ENCODE results near the gene ATP1A4. TPM values are rescaled to one million over a fixed set of nuclear protein-coding genes. Genes with fewer than 3 reads are reported as not detected.
A peak's percentile ranks its signal among the peaks of the same experiment; 100 is the strongest.

The ATP1A4 gene
- total and polyA plus RNA-seq, 8 donors, result 0.05 to 0.37 TPM; not detected in 6

DNA sequence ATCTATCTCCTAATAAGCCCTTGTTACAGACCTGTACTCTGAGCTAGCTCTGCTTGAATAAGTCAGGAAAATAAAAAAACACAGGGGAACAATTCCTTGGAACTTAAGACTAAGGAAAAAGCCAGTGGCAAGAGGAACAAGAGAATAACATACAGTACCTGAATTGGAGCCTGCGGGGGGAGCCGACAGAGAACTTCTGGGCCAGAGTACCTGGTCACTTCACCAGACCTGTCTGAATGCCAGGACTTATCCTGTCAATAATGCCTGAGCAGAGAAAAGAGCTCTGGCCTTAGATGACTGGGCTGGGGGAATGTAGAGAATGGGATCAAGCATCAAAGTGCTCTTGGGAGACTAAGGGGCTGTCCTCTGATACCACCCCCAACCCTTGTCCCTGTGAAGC, 68.9 kb downstream of the ATP1A4 start:
- intact Hi-C loops (cut with DNase I; ENCODE audit: low total_unique reads), result no loop called here
- TF ChIP-seq POLR2AphosphoS5 (IDR thresholded peaks at IDR 0.05), result no peak
- no peak for TF ChIP-seq EP300 (IDR thresholded peaks at IDR 0.05)
- TF ChIP-seq POLR2A (IDR thresholded peaks at IDR 0.05), result no peak
- no peak for TF ChIP-seq CTCF (IDR thresholded peaks at IDR 0.05)
- Histone ChIP-seq H3K4me1 (peaks cover 23 to 49% (median 40%) of the 10 kb centered on the region in 4 donors), H3K27ac (peak overlapping the region in 2 of 5 donors; percentile 48 to 76), H3K9me3 (no peaks in the 10 kb centered on the region), H3K36me3 (peaks cover 65 to 100% (median 93%) of the 10 kb centered on the region in 4 donors), H3K4me3 (no peak overlapping the region), H3K27me3 (no peaks in the 10 kb centered on the region)
- no peak for DNase-seq
- WGBS, 5 donors, result 27 to 81% (median 67%) methylated on average over 2 of the region's 2 CpGs

DNA sequence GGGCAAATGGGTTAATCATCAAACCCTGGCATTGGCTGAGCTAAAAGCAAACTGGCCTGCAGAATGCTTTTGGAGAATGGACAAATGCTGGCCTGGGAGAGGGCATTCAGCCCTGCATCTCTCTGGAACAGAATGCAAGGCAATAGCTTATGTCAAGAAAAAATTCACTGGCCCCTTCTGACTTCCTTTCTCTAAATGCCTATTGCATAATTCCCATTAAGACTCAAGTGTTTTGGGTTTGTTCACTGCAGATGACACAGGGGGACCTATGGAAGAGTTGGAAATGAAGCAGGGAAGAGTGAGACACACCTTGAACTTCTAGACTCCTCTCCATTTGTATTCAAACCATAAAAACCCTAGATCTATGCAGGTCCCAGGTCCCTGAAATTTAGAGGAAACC, 69.7 kb downstream of the ATP1A4 start:
- Histone ChIP-seq H3K4me1 (peaks cover 23 to 49% (median 40%) of the 10 kb centered on the region in 4 donors), H3K27ac (no peak overlapping the region), H3K27me3 (no peaks in the 10 kb centered on the region), H3K9me3 (no peaks in the 10 kb centered on the region), H3K4me3 (no peak overlapping the region), H3K36me3 (peaks cover 65 to 100% (median 93%) of the 10 kb centered on the region in 4 donors)
- intact Hi-C loops (cut with DNase I; ENCODE audit: low total_unique reads), result no loop called here
- DNase-seq, result no peak
- TF ChIP-seq POLR2AphosphoS5 (IDR thresholded peaks at IDR 0.05), result no peak
- TF ChIP-seq CTCF (IDR thresholded peaks at IDR 0.05), result no peak
- no peak for TF ChIP-seq EP300 (IDR thresholded peaks at IDR 0.05)
- no peak for TF ChIP-seq POLR2A (IDR thresholded peaks at IDR 0.05)

DNA sequence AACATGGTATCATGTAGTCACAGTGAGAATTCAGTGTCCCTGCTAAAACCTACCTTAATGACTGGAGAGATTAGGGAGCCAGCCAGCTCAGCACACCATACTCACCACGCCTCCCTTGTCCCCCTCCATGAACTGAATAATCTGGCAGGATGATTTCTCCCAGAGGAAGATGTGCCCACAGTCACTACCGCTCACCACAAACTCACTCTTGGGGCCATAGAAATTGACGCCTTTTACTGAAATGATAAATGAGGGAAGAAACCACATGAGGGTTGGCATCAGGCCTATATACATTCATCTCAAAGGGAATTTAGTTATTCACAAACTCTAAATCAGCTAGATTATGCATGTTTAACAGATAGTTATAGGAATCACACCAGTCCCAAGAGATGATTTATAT, 71.1 kb downstream of the ATP1A4 start:
- no peak for DNase-seq
- Histone ChIP-seq H3K27me3 (no peaks in the 10 kb centered on the region), H3K9me3 (no peaks in the 10 kb centered on the region), H3K27ac (no peak overlapping the region), H3K4me1 (peaks cover 16 to 36% (median 33%) of the 10 kb centered on the region in 4 donors), H3K4me3 (no peak overlapping the region), H3K36me3 (peaks cover 71 to 100% (median 95%) of the 10 kb centered on the region in 4 donors)
- intact Hi-C loops (cut with DNase I; ENCODE audit: low total_unique reads), result no loop called here
- TF ChIP-seq EP300 (IDR thresholded peaks at IDR 0.05) (no peak), CTCF (IDR thresholded peaks at IDR 0.05) (no peak), POLR2A (IDR thresholded peaks at IDR 0.05) (no peak), POLR2AphosphoS5 (IDR thresholded peaks at IDR 0.05) (no peak)
- 81 to 93% (median 82%) methylated on average over 3 of the region's 3 CpGs for WGBS, 5 donors

- no peaks in the 10 kb centered on the region for H3K27me3 ChIP-seq
- no peak for DNase-seq
- TF ChIP-seq POLR2A (IDR thresholded peaks at IDR 0.05), result no peak
- TF ChIP-seq POLR2AphosphoS5 (IDR thresholded peaks at IDR 0.05), result no peak
- TF ChIP-seq EP300 (IDR thresholded peaks at IDR 0.05), result no peak
- TF ChIP-seq CTCF (IDR thresholded peaks at IDR 0.05), result no peak
- intact Hi-C loops (cut with DNase I; ENCODE audit: low total_unique reads), result no loop called here
- H3K9me3 ChIP-seq, result no peaks in the 10 kb centered on the region
- H3K4me1 ChIP-seq, result peaks cover 0 to 16% (median 13%) of the 10 kb centered on the region in 4 donors
- H3K36me3 ChIP-seq, result peaks cover 75 to 100% (median 99%) of the 10 kb centered on the region in 4 donors
- no peak overlapping the region for H3K4me3 ChIP-seq
- 91 to 98% (median 95%) methylated on average over 2 of the region's 2 CpGs for WGBS, 5 donors
- H3K27ac ChIP-seq, result no peak overlapping the region
Measured at GRCh38 chr1:160224606-160225005, 73.2 kb downstream of the ATP1A4 start.

All from stomach (tissue), 9 donors.